Liver (tissue), 9 donors: ENCODE results near the gene HPRT1. TPM values are rescaled to one million over a fixed set of nuclear protein-coding genes. Genes with fewer than 3 reads are reported as not detected.

Experiments used
- DNase-seq: peaks from one replicate; pipeline ENCODE4 v3.0.0-alpha.2; 2017; ENCODE audit warnings: low spot score
- H3K27ac ChIP-seq, 2 donors: one replicate each; pipeline ENCODE4 v1.7.0; 2013; ENCODE audit warnings: inconsistent platforms in 2 of 2, low read length in 2 of 2, control low read depth in 1 of 2, low read depth in 1 of 2, mild to moderate bottlenecking in 1 of 2
- H3K27me3 ChIP-seq, 4 donors: one replicate each; pipeline versions ENCODE4 v1.6.1 to v1.7.0; 2013; ENCODE audit warnings: low read length in 3 of 4, inconsistent platforms in 1 of 4, mild to moderate bottlenecking in 1 of 4, moderate library complexity in 1 of 4; ENCODE audit not compliant: control insufficient read depth in 4 of 4, insufficient read depth in 4 of 4
- H3K36me3 ChIP-seq, 4 donors: one replicate each; pipeline versions ENCODE4 v1.6.1 to v1.7.0; 2013; ENCODE audit warnings: low read length in 3 of 4, mild to moderate bottlenecking in 3 of 4, low read depth in 1 of 4, moderate library complexity in 1 of 4; ENCODE audit not compliant: control insufficient read depth in 4 of 4, insufficient read depth in 3 of 4
- H3K4me1 ChIP-seq, 4 donors: one replicate each; pipeline versions ENCODE4 v1.6.1 to v1.7.0; 2013; ENCODE audit warnings: low read length in 3 of 4, mild to moderate bottlenecking in 3 of 4, moderate library complexity in 1 of 4; ENCODE audit not compliant: control insufficient read depth in 4 of 4, insufficient read depth in 4 of 4
- H3K4me3 ChIP-seq, 3 donors: one replicate each; pipeline versions ENCODE4 v1.6.1 to v1.7.0; 2013; ENCODE audit warnings: low read length in 3 of 3, control low read depth in 1 of 3, low read depth in 1 of 3, mild to moderate bottlenecking in 1 of 3
- H3K9ac ChIP-seq, 2 donors: one replicate each; pipeline ENCODE4 v1.7.0; 2013; ENCODE audit warnings: low read length in 2 of 2, mild to moderate bottlenecking in 2 of 2, moderate library complexity in 2 of 2, control low read depth in 1 of 2, low read depth in 1 of 2
- H3K9me3 ChIP-seq, 4 donors: one replicate each; pipeline versions ENCODE4 v1.6.1 to v1.7.0; 2013; ENCODE audit warnings: low read length in 3 of 4; ENCODE audit not compliant: control insufficient read depth in 4 of 4
- FOXA2 ChIP-seq: IDR thresholded peaks from 2 replicates; pipeline ENCODE4 v1.6.1; 2016; ENCODE audit warnings: antibody characterized with exemption
- GABPA ChIP-seq, 2 donors: IDR thresholded peaks in 1 of 2; conservative IDR thresholded peaks in 1 of 2; 2 replicates each; pipeline ENCODE4 v1.6.1; 2016; ENCODE audit warnings: antibody characterized with exemption in 2 of 2, mild to moderate bottlenecking in 1 of 2, moderate library complexity in 1 of 2
- HNF4A ChIP-seq, 2 donors: conservative IDR thresholded peaks; 2 replicates each; pipeline ENCODE4 v1.6.1; 2016; ENCODE audit warnings: antibody characterized with exemption in 2 of 2, mild to moderate bottlenecking in 2 of 2
- JUND ChIP-seq, 2 donors: IDR thresholded peaks; 2 replicates each; pipeline ENCODE4 v1.6.1; 2016; ENCODE audit warnings: antibody characterized with exemption in 2 of 2
- NR2F2 ChIP-seq: IDR thresholded peaks from 2 replicates; pipeline ENCODE4 v1.6.1; 2016; ENCODE audit warnings: antibody characterized with exemption
- RAD21 ChIP-seq, 2 donors: IDR thresholded peaks; 2 replicates each; pipeline ENCODE4 v1.6.1; 2016; ENCODE audit warnings: antibody characterized with exemption in 2 of 2, mild to moderate bottlenecking in 2 of 2
- RXRA ChIP-seq, 2 donors: IDR thresholded peaks; 2 replicates each; pipeline ENCODE4 v1.6.1; 2017 to 2018; ENCODE audit warnings: antibody characterized with exemption in 2 of 2, mild to moderate bottlenecking in 1 of 2
- TAF1 ChIP-seq: conservative IDR thresholded peaks from 2 replicates; pipeline ENCODE4 v1.6.1; 2016; ENCODE audit warnings: antibody characterized with exemption, mild to moderate bottlenecking
- WGBS: extraction: QIAGEN DNeasy Blood & Tissue Kit; methylation state at CpG from one replicate; pipeline ENCODE4 v1.1.7; 2013; 5-methylcytosine and 5-hydroxymethylcytosine counted together
- polyA plus RNA-seq, 2 donors: library from polyadenylated mRNA; stranded (reverse) in 1 of 2; unstranded in 1 of 2; fragments of 200-250 nt in 1 of 2; fragments of >200 nt in 1 of 2; fragmentation: Nextera tagmentation in 1 of 2; extraction: Ambion mirVana in 1 of 2; gene quantifications; one replicate each; pipeline versions ENCODE4 v1.2.1 to v1.2.3, GENCODE V29; 2013 to 2015
- total RNA-seq, 2 donors: library from RNA; depleted of rRNA; stranded (reverse); fragments of >200 nt; gene quantifications; one replicate each; pipeline ENCODE4 v1.2.3, GENCODE V29; 2014
- TF ChIP-seq, protein P1 (sequence below): IDR thresholded peaks from 2 replicates; pipeline ENCODE4 v1.6.1; 2016; ENCODE audit warnings: antibody characterized with exemption
- TF ChIP-seq, protein P2 (sequence below): IDR thresholded peaks from 2 replicates; pipeline ENCODE4 v1.6.1; 2016; ENCODE audit warnings: antibody characterized with exemption, mild to moderate bottlenecking
- donor health status: healthy.
- donor health status: healthy.
- donor health status: healthy.
- donor health status: healthy.
- donor health status: healthy.

HPRT1 gene
- total and polyA plus RNA-seq, 4 donors, result 5.7 to 18.4 (median 12.1) TPM

DNA sequence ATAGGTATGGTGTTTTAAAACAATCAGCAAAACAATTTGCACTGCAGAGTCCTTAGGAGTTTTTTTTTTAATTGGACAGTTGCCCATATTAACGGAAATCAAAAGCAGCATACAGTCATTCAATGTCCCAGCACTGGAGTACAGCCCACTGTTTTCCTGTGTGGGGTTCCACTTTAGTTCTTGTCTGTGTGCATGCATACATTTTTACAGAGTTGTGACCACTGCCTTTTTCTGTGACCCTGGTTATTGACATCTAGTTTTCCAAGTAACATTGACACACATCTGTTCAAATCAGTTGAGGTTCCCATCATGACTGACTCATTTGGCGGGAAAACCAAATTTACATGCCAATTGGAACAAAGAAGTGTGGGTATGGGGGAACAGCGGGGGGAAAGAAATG lies 83.3 kb downstream of the HPRT1 start:
- 76% methylated on average over 3 of the region's 3 CpGs for WGBS
- Histone ChIP-seq H3K27ac (no peak overlapping the region), H3K4me3 (no peak overlapping the region), H3K4me1 (peaks cover 0 to 3% (median under 1%) of the 10 kb centered on the region in 4 donors), H3K36me3 (no peaks in the 10 kb centered on the region), H3K9ac (no peak overlapping the region), H3K27me3 (peaks cover 0 to 14% (median 1%) of the 10 kb centered on the region in 4 donors), H3K9me3 (no peaks in the 10 kb centered on the region)
- TF ChIP-seq, protein P1, sequence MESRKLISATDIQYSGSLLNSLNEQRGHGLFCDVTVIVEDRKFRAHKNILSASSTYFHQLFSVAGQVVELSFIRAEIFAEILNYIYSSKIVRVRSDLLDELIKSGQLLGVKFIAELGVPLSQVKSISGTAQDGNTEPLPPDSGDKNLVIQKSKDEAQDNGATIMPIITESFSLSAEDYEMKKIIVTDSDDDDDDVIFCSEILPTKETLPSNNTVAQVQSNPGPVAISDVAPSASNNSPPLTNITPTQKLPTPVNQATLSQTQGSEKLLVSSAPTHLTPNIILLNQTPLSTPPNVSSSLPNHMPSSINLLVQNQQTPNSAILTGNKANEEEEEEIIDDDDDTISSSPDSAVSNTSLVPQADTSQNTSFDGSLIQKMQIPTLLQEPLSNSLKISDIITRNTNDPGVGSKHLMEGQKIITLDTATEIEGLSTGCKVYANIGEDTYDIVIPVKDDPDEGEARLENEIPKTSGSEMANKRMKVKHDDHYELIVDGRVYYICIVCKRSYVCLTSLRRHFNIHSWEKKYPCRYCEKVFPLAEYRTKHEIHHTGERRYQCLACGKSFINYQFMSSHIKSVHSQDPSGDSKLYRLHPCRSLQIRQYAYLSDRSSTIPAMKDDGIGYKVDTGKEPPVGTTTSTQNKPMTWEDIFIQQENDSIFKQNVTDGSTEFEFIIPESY, result no peak
- no peak for TF ChIP-seq FOXA2
- TF ChIP-seq, protein P2, sequence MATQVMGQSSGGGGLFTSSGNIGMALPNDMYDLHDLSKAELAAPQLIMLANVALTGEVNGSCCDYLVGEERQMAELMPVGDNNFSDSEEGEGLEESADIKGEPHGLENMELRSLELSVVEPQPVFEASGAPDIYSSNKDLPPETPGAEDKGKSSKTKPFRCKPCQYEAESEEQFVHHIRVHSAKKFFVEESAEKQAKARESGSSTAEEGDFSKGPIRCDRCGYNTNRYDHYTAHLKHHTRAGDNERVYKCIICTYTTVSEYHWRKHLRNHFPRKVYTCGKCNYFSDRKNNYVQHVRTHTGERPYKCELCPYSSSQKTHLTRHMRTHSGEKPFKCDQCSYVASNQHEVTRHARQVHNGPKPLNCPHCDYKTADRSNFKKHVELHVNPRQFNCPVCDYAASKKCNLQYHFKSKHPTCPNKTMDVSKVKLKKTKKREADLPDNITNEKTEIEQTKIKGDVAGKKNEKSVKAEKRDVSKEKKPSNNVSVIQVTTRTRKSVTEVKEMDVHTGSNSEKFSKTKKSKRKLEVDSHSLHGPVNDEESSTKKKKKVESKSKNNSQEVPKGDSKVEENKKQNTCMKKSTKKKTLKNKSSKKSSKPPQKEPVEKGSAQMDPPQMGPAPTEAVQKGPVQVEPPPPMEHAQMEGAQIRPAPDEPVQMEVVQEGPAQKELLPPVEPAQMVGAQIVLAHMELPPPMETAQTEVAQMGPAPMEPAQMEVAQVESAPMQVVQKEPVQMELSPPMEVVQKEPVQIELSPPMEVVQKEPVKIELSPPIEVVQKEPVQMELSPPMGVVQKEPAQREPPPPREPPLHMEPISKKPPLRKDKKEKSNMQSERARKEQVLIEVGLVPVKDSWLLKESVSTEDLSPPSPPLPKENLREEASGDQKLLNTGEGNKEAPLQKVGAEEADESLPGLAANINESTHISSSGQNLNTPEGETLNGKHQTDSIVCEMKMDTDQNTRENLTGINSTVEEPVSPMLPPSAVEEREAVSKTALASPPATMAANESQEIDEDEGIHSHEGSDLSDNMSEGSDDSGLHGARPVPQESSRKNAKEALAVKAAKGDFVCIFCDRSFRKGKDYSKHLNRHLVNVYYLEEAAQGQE, result no peak
- TF ChIP-seq GABPA (IDR thresholded peaks at IDR 0.05 in 1 of 2, conservative IDR thresholded peaks at IDR 0.05 in 1 of 2), result no peak
- TF ChIP-seq RAD21 (IDR thresholded peaks at IDR 0.05), result no peak
- TF ChIP-seq RXRA (IDR thresholded peaks at IDR 0.05), result no peak
- DNase-seq, result no peak

DNA sequence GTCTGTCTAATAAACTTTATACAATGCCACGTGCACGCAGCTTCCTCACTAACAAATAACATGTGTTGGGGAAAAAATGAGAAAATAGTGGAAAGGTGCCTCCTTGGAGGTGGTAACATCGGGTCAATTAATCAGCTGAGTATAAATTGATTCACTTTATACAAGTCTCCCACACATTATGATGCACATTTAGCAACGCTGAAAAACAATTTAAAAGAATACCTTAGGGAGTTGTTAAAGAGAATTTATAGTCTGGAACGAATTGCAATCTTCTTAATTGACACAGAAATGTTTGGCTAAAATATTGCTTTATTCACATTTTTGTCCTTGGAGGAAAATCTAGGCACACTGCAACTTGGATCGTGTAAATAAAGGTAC lies 84.2 kb downstream of the HPRT1 start:
- H3K9me3 ChIP-seq, result no peaks in the 10 kb centered on the region
- peaks cover 0 to 9% (median 2%) of the 10 kb centered on the region in 4 donors for H3K4me1 ChIP-seq
- DNase-seq, result no peak
- 38% methylated on average over 6 of the region's 6 CpGs for WGBS
- H3K4me3 ChIP-seq, result no peak overlapping the region
- H3K27me3 ChIP-seq, result peaks cover 0 to 17% (median 1%) of the 10 kb centered on the region in 4 donors
- H3K36me3 ChIP-seq, result no peaks in the 10 kb centered on the region
- no peak overlapping the region for H3K9ac ChIP-seq
- TF ChIP-seq TAF1, result no peak
- TF ChIP-seq JUND (IDR thresholded peaks at IDR 0.05), result no peak
- H3K27ac ChIP-seq, result no peak overlapping the region

DNA sequence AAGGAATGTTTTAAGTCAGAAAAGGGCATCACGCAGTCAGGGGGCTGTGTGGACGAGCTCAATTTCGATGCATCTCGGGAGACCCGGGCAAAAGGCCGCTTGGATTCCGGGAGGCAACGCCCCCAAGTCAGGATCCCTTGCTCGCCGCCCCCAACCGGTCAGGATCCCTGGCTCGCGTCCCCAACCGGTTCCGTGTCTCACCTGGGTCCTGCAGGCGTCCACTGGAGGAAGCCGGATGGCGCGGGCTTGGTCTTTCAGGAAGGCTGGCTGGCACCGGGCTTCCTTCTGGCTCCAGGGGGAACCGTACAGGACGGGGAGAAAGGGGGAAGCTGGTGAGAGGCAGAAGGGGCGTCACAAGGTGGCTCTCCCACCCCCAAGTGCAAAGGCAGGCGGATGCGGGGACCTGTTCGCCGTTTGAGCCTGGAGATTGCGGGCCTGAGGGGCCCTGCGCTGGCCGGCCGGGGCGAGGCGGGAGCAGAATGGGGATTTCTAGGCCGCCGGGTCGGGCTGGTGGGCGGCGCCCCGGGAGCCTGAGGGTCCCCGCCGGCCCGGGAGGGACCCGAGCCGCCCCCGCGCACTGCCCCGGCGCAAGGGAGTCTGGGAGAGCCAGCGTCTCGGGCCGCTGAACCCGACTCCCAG lies 84.7 kb downstream of the HPRT1 start:
- H3K9me3 ChIP-seq, result no peaks in the 10 kb centered on the region
- H3K27me3 ChIP-seq, result peaks cover 0 to 17% (median 1%) of the 10 kb centered on the region in 4 donors
- no peak overlapping the region for H3K9ac ChIP-seq
- no peak overlapping the region for H3K4me3 ChIP-seq
- 5% methylated on average over 52 of the region's 52 CpGs for WGBS
- H3K4me1 ChIP-seq, result peaks cover 0 to 12% (median 5%) of the 10 kb centered on the region in 4 donors
- TF ChIP-seq, protein P1, result no peak
- no peak for TF ChIP-seq RAD21 (IDR thresholded peaks at IDR 0.05)
- no peak for TF ChIP-seq NR2F2
- no peak for TF ChIP-seq HNF4A (conservative IDR thresholded peaks at IDR 0.05)
- no peak for TF ChIP-seq JUND (IDR thresholded peaks at IDR 0.05)
- DNase-seq, result no peak
- H3K27ac ChIP-seq, result no peak overlapping the region
- H3K36me3 ChIP-seq, result no peaks in the 10 kb centered on the region
